ACC112 (cell line): ENCODE data around the gene DPF3.
A peak's percentile ranks its signal among the peaks of the same experiment; 100 is the strongest.

Source experiments
- H2AFZ ChIP-seq: fragments of 200-600 bp; sonication (generic); one replicate; pipeline ENCODE4 v1.6.0; 2017; ENCODE audit warnings: antibody characterized with exemption, low read length; ENCODE audit not compliant: unreplicated experiment
- H3K27ac ChIP-seq: fragments of 200-600 bp; sonication (generic); 2 replicates; pipeline ENCODE4 v1.5.1; 2014; ENCODE audit warnings: low read depth, mild to moderate bottlenecking, antibody characterized with exemption, low read length, moderate library complexity
- H3K27me3 ChIP-seq: fragments of 200-600 bp; sonication (generic); 2 replicates; pipeline ENCODE4 v1.6.1; 2014; ENCODE audit warnings: mild to moderate bottlenecking, antibody characterized with exemption, low read length, moderate library complexity, mixed read lengths; ENCODE audit not compliant: insufficient read depth
- H3K36me3 ChIP-seq: fragments of 200-600 bp; sonication (generic); 2 replicates; pipeline ENCODE4 v1.6.1; 2016; ENCODE audit warnings: mild to moderate bottlenecking, antibody characterized with exemption, low read length, moderate library complexity, mixed read lengths; ENCODE audit not compliant: insufficient read depth
- H3K4me1 ChIP-seq: fragments of 200-600 bp; sonication (generic); one replicate; pipeline ENCODE4 v1.6.1; 2016; ENCODE audit warnings: low read length, mixed read lengths; ENCODE audit not compliant: insufficient read depth, unreplicated experiment, control insufficient read depth
- H3K4me3 ChIP-seq: fragments of 200-600 bp; sonication (generic); 2 replicates; pipeline ENCODE4 v1.5.1; 2014; ENCODE audit warnings: mild to moderate bottlenecking, low read depth, low read length
- H3K79me2 ChIP-seq: fragments of 200-600 bp; sonication (generic); one replicate; pipeline ENCODE4 v1.6.0; 2016; ENCODE audit warnings: low read length; ENCODE audit not compliant: control insufficient read depth, unreplicated experiment, insufficient read depth

Gene DPF3

GRCh38 chr14:72663956-72664650 is 229.8 kb downstream of the DPF3 start:
- no peak overlapping the region for H3K4me3 ChIP-seq
- peak overlapping the region; percentile 90 for H3K27ac ChIP-seq
- peak overlapping the region; percentile 73 for H2AFZ ChIP-seq
- no peaks in the 10 kb centered on the region for H3K79me2 ChIP-seq
- no peaks in the 10 kb centered on the region for H3K27me3 ChIP-seq
- peaks cover 42% of the 10 kb centered on the region for H3K4me1 ChIP-seq
- no peaks in the 10 kb centered on the region for H3K36me3 ChIP-seq

- no peaks in the 10 kb centered on the region for H3K27me3 ChIP-seq
- H3K4me3 ChIP-seq = no peak overlapping the region
- peaks cover 42% of the 10 kb centered on the region for H3K4me1 ChIP-seq
- H3K27ac ChIP-seq = no peak overlapping the region
- H3K79me2 ChIP-seq = no peaks in the 10 kb centered on the region
- H3K36me3 ChIP-seq = no peaks in the 10 kb centered on the region
- H2AFZ ChIP-seq = no peak overlapping the region
Measured at GRCh38 chr14:72663076-72663487, 230.8 kb downstream of the DPF3 start.

GRCh38 chr14:72662214-72662613 is 231.7 kb downstream of the DPF3 start:
- no peaks in the 10 kb centered on the region for H3K36me3 ChIP-seq
- H3K4me1 ChIP-seq = peaks cover 42% of the 10 kb centered on the region
- H3K27ac ChIP-seq = no peak overlapping the region
- H3K27me3 ChIP-seq = no peaks in the 10 kb centered on the region
- H2AFZ ChIP-seq = no peak overlapping the region
- no peaks in the 10 kb centered on the region for H3K79me2 ChIP-seq
- no peak overlapping the region for H3K4me3 ChIP-seq

- Histone ChIP-seq H3K27me3 (no peaks in the 10 kb centered on the region), H3K4me3 (no peak overlapping the region), H3K36me3 (no peaks in the 10 kb centered on the region), H3K79me2 (no peaks in the 10 kb centered on the region), H3K4me1 (peaks cover 10% of the 10 kb centered on the region), H2AFZ (no peak overlapping the region), H3K27ac (no peak overlapping the region)
Measured at GRCh38 chr14:72657214-72657921, 236.5 kb downstream of the DPF3 start.

GRCh38 chr14:72653026-72653425 is 240.9 kb downstream of the DPF3 start:
- H3K27ac ChIP-seq = no peak overlapping the region
- no peak overlapping the region for H2AFZ ChIP-seq
- H3K36me3 ChIP-seq = no peaks in the 10 kb centered on the region
- no peaks in the 10 kb centered on the region for H3K79me2 ChIP-seq
- H3K27me3 ChIP-seq = no peaks in the 10 kb centered on the region
- H3K4me1 ChIP-seq = peaks cover 40% of the 10 kb centered on the region
- H3K4me3 ChIP-seq = no peak overlapping the region

- H3K27me3 ChIP-seq = no peaks in the 10 kb centered on the region
- H3K36me3 ChIP-seq = no peaks in the 10 kb centered on the region
- no peak overlapping the region for H2AFZ ChIP-seq
- no peaks in the 10 kb centered on the region for H3K79me2 ChIP-seq
- H3K4me1 ChIP-seq = peaks cover 39% of the 10 kb centered on the region
- no peak overlapping the region for H3K4me3 ChIP-seq
- no peak overlapping the region for H3K27ac ChIP-seq
Measured at GRCh38 chr14:72652179-72652578, 241.7 kb downstream of the DPF3 start.

- no peaks in the 10 kb centered on the region for H3K36me3 ChIP-seq
- peaks cover 43% of the 10 kb centered on the region for H3K4me1 ChIP-seq
- peak overlapping the region; percentile 10; the same call in 1 of the 2 replicates for H3K27ac ChIP-seq
- no peaks in the 10 kb centered on the region for H3K27me3 ChIP-seq
- H3K79me2 ChIP-seq = no peaks in the 10 kb centered on the region
- 0 out of 2 replicates have a peak overlapping the region, but pooled peaks have one; percentile 15 for H3K4me3 ChIP-seq
- H2AFZ ChIP-seq = no peak overlapping the region
Measured at GRCh38 chr14:72651714-72652113, 242.2 kb downstream of the DPF3 start.

GRCh38 chr14:72651081-72651480 is 242.8 kb downstream of the DPF3 start:
- Histone ChIP-seq H3K79me2 (no peaks in the 10 kb centered on the region), H3K27ac (peak overlapping the region; percentile 10; the same call in 1 of the 2 replicates), H2AFZ (peak overlapping the region; percentile 55), H3K4me3 (peak overlapping the region; percentile 15; the same call in 1 of the 2 replicates), H3K27me3 (no peaks in the 10 kb centered on the region), H3K36me3 (no peaks in the 10 kb centered on the region), H3K4me1 (peaks cover 47% of the 10 kb centered on the region)

- Histone ChIP-seq H3K4me1 (peaks cover 47% of the 10 kb centered on the region), H2AFZ (no peak overlapping the region), H3K79me2 (no peaks in the 10 kb centered on the region), H3K27ac (no peak overlapping the region), H3K4me3 (no peak overlapping the region), H3K36me3 (no peaks in the 10 kb centered on the region), H3K27me3 (no peaks in the 10 kb centered on the region)
Measured at GRCh38 chr14:72649603-72650227, 244.2 kb downstream of the DPF3 start.

- Histone ChIP-seq H3K27ac (no peak overlapping the region; the same call in 1 of the 2 replicates), H2AFZ (no peak overlapping the region), H3K79me2 (no peaks in the 10 kb centered on the region), H3K36me3 (no peaks in the 10 kb centered on the region), H3K4me1 (peaks cover 61% of the 10 kb centered on the region), H3K4me3 (no peak overlapping the region), H3K27me3 (no peaks in the 10 kb centered on the region)
Measured at GRCh38 chr14:72647782-72648181, 246.1 kb downstream of the DPF3 start.
